DND-41 (cell line): ENCODE results near the gene FBLN7.

Experiments
- ATAC-seq: fragments of 200-7000 bp; cut with Tn5 transposase; 3 replicates; pipeline ENCODE4 v1.9.1; 2021; ENCODE audit warnings: low read depth; ENCODE audit not compliant: insufficient read depth
- DNase-seq: peaks from one replicate; pipeline ENCODE4 v3.0.0-alpha.2; 2020
- H2AFZ ChIP-seq: 2 replicates; pipeline ENCODE4 v1.6.0; 2012; ENCODE audit warnings: low read depth, low read length
- H3K27ac ChIP-seq: 2 replicates; pipeline ENCODE4 v1.5.1; 2012; ENCODE audit warnings: low read length, inconsistent platforms
- H3K27me3 ChIP-seq: fragments of 200-600 bp; sonication (generic); 2 replicates; pipeline ENCODE4 v1.6.0; 2012; ENCODE audit warnings: low read length, mild to moderate bottlenecking, inconsistent platforms; ENCODE audit not compliant: insufficient read depth, poor library complexity
- H3K36me3 ChIP-seq: 2 replicates; pipeline ENCODE4 v1.5.1; 2012; ENCODE audit warnings: low read length, inconsistent platforms; ENCODE audit not compliant: insufficient read depth
- H3K4me1 ChIP-seq: 2 replicates; pipeline ENCODE4 v1.5.1; 2012; ENCODE audit warnings: mild to moderate bottlenecking, low read length; ENCODE audit not compliant: insufficient read depth
- H3K4me2 ChIP-seq: 2 replicates; pipeline ENCODE4 v1.6.0; 2012; ENCODE audit warnings: mild to moderate bottlenecking, moderate library complexity, low read length, inconsistent platforms; ENCODE audit not compliant: insufficient read depth
- H3K4me3 ChIP-seq, 2 experiments: fragments of 200-600 bp in 1 of 2; shearing (Covaris generic) in 1 of 2; 2 replicates each; pipeline ENCODE4 v1.5.1; 2012 to 2016; ENCODE audit warnings: inconsistent platforms in 2 of 2, low read length in 2 of 2, mild to moderate bottlenecking in 2 of 2, low read depth in 1 of 2, moderate library complexity in 1 of 2
- H3K79me2 ChIP-seq: 2 replicates; pipeline ENCODE4 v1.6.0; 2012; ENCODE audit warnings: low read length, inconsistent platforms; ENCODE audit not compliant: insufficient read depth
- H3K9ac ChIP-seq: 2 replicates; pipeline ENCODE4 v1.6.0; 2012; ENCODE audit warnings: low read depth, mild to moderate bottlenecking, inconsistent platforms, low read length, moderate library complexity
- H3K9me3 ChIP-seq: 2 replicates; pipeline ENCODE4 v1.5.1; 2012; ENCODE audit warnings: low read length, moderate library complexity, mild to moderate bottlenecking, inconsistent platforms; ENCODE audit not compliant: insufficient read depth, severe bottlenecking
- H4K20me1 ChIP-seq: 2 replicates; pipeline ENCODE4 v1.6.0; 2012; ENCODE audit warnings: low read length; ENCODE audit not compliant: insufficient read depth
- CTCF ChIP-seq: IDR thresholded peaks from 2 replicates; pipeline ENCODE4 v1.5.1; 2012; ENCODE audit warnings: borderline replicate concordance, low read length, moderate library complexity, mild to moderate bottlenecking; ENCODE audit not compliant: poor library complexity, severe bottlenecking; ENCODE audit errors: extremely low read depth
- EZH2 ChIP-seq: IDR thresholded peaks from 3 replicates; pipeline ENCODE4 v1.6.1; 2012; ENCODE audit warnings: borderline replicate concordance, low read depth, mild to moderate bottlenecking, moderate library complexity, low read length, inconsistent platforms; ENCODE audit not compliant: severe bottlenecking

The FBLN7 gene

GRCh38 chr2:112147382-112148168 is 9.4 kb downstream of the FBLN7 start:
- Histone ChIP-seq H3K36me3 (no peaks in the 10 kb centered on the region), H3K79me2 (no peaks in the 10 kb centered on the region), H3K27me3 (no peaks in the 10 kb centered on the region), H3K4me3 (no peak overlapping the region), H3K4me1 (no peaks in the 10 kb centered on the region), H3K4me2 (no peak overlapping the region), H4K20me1 (no peaks in the 10 kb centered on the region), H3K9ac (no peak overlapping the region), H3K27ac (no peak overlapping the region), H3K9me3 (no peaks in the 10 kb centered on the region), H2AFZ (no peak overlapping the region)
- TF ChIP-seq CTCF, result no peak
- no peak for TF ChIP-seq EZH2
- DNase-seq, result no peak
- no peak for ATAC-seq

- Histone ChIP-seq H3K9ac (no peak overlapping the region), H3K79me2 (no peaks in the 10 kb centered on the region), H2AFZ (no peak overlapping the region), H3K27me3 (no peaks in the 10 kb centered on the region), H3K4me3 (no peak overlapping the region), H3K9me3 (no peaks in the 10 kb centered on the region), H3K27ac (no peak overlapping the region), H4K20me1 (no peaks in the 10 kb centered on the region), H3K4me2 (no peak overlapping the region), H3K4me1 (no peaks in the 10 kb centered on the region), H3K36me3 (no peaks in the 10 kb centered on the region)
- DNase-seq (no peak), ATAC-seq (no peak)
- TF ChIP-seq CTCF (no peak), EZH2 (no peak)
Observed at GRCh38 chr2:112148477-112148876, 10.3 kb downstream of the FBLN7 start.

- no peak overlapping the region for H3K4me3 ChIP-seq
- ATAC-seq, result no peak
- TF ChIP-seq CTCF, result no peak
- no peak for TF ChIP-seq EZH2
- no peaks in the 10 kb centered on the region for H3K9me3 ChIP-seq
- H3K4me2 ChIP-seq, result no peak overlapping the region
- H3K4me1 ChIP-seq, result no peaks in the 10 kb centered on the region
- no peak overlapping the region for H3K27ac ChIP-seq
- H4K20me1 ChIP-seq, result no peaks in the 10 kb centered on the region
- no peak overlapping the region for H2AFZ ChIP-seq
- no peak overlapping the region for H3K9ac ChIP-seq
- H3K36me3 ChIP-seq, result no peaks in the 10 kb centered on the region
- H3K27me3 ChIP-seq, result no peaks in the 10 kb centered on the region
- no peaks in the 10 kb centered on the region for H3K79me2 ChIP-seq
- DNase-seq, result no peak
Observed at GRCh38 chr2:112149194-112149593, 11.0 kb downstream of the FBLN7 start.
